Prostate gland (tissue), 2 donors: Measurements from ENCODE around the gene UBE2Q2.

ENCODE experiments used
- POLR2A ChIP-seq: fragments of 450-650 bp; IDR thresholded peaks from one replicate; pipeline ENCODE4 v1.6.1; 2016; ENCODE audit warnings: antibody characterized with exemption, mild to moderate bottlenecking
- POLR2AphosphoS5 ChIP-seq: sonication (generic); formaldehyde crosslinking; IDR thresholded peaks from one replicate; pipeline ENCODE4 v1.6.1; 2017; ENCODE audit warnings: antibody characterized with exemption
- TF ChIP-seq, protein P1 (sequence below), 4 experiments: fragments of 200-600 bp in 2 of 4; fragments of 450-650 bp in 2 of 4; sonication (generic) in 2 of 4; IDR thresholded peaks; 1 replicate in 3 of 4; 2 replicates in 1 of 4; pipeline ENCODE4 v1.5.1; 2016 to 2019; ENCODE audit warnings: antibody characterized with exemption in 4 of 4, mild to moderate bottlenecking in 2 of 4, moderate library complexity in 2 of 4

DNA sequence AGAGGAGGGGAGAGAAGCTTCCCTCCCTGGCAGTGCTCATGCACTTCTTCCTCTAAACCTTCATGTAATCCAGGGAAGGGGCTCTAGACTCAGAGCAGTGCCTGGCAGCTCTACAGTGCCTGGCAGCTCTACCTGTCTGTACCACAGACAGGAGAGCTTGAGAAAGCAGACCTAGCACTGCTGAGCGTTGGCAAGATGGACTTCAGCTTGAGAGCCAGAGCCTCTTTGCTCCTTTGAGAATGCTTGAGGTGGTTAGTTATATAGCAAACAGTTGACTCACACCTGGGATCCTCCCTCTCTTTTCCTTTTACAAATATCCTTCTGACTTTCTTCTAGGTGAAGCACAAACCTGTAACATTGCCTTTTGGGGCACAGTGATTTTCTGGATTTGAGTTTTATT, 81.3 kb downstream of the UBE2Q2 start:
- TF ChIP-seq POLR2A (no peak), POLR2AphosphoS5 (no peak)
- TF ChIP-seq, protein P1, sequence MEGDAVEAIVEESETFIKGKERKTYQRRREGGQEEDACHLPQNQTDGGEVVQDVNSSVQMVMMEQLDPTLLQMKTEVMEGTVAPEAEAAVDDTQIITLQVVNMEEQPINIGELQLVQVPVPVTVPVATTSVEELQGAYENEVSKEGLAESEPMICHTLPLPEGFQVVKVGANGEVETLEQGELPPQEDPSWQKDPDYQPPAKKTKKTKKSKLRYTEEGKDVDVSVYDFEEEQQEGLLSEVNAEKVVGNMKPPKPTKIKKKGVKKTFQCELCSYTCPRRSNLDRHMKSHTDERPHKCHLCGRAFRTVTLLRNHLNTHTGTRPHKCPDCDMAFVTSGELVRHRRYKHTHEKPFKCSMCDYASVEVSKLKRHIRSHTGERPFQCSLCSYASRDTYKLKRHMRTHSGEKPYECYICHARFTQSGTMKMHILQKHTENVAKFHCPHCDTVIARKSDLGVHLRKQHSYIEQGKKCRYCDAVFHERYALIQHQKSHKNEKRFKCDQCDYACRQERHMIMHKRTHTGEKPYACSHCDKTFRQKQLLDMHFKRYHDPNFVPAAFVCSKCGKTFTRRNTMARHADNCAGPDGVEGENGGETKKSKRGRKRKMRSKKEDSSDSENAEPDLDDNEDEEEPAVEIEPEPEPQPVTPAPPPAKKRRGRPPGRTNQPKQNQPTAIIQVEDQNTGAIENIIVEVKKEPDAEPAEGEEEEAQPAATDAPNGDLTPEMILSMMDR (IDR thresholded peaks at IDR 0.05), result no peak
